HG02840 (cell line): ENCODE data around the gene NEGR1.

ENCODE experiments used
- ATAC-seq: cut with Tn5 transposase; IDR thresholded peaks from one replicate; pipeline ENCODE4 v1.9.1; 2021; ENCODE audit warnings: mild to moderate bottlenecking, moderate library complexity, moderate number of reproducible peaks; ENCODE audit not compliant: unreplicated experiment, low FRiP score

Gene NEGR1

DNA sequence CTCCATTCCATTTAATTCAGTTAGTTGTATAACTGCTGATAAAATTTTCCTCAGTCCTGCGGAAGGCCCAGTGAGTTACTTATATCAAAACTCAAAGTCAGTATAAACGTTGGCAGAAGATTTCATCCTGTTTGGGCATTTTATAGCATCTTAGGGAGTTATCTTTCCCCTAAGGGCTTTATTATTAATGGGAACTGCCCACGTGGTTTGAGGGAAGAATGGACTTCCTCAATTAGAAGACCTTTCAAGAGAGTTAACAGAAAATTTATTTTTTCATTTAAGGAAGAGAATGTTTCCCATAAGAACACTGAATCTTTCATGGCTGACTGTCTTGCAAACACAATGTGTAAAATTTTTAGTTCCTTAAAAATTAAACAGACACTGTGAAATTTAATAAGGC lies 400.1 kb downstream of the NEGR1 start:
- ATAC-seq, result no peak

DNA sequence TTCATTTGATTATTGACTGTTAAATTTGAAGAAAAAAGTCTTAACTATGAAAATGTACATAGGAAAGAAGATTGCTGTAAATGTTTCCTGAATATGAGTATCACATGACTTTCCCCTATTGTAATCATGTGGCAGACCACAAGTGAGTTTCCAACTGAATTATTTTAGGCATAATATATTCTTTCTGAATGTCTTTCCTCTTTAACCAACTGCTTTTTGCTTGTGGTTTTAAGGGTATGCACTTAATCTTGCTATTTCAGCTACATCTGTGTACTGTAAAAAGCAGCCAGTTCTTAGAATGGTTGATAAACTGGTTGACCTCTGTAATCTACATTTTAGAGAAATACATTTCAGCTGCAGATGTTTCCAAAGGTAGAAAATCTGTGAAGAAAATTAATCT lies 400.7 kb downstream of the NEGR1 start:
- no peak for ATAC-seq

GRCh38 chr1:71869326-71869725 lies 413.0 kb downstream of the NEGR1 start:
- no peak for ATAC-seq

DNA sequence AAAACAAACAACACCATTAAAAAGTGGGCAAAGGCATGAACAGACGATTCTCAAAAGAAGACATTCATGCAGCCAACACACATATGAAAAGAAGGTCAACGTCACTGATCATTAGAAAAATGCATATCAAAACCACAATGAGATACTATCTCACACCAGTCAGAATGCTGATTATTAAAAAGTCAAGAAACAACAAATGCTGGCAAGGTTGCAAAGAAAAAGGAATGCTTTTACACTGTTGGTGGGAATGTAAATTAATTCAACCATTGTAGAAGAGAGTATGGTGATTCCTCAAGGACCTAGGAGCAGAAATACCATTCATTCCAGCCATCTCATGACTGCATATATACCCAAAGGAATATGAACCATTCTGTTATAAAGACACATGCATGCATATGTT lies 419.6 kb downstream of the NEGR1 start:
- ATAC-seq, result no peak

GRCh38 chr1:71861022-71861421 lies 421.3 kb downstream of the NEGR1 start:
- no peak for ATAC-seq

- no peak for ATAC-seq
Measured at GRCh38 chr1:71859806-71860205, 422.5 kb downstream of the NEGR1 start.

DNA sequence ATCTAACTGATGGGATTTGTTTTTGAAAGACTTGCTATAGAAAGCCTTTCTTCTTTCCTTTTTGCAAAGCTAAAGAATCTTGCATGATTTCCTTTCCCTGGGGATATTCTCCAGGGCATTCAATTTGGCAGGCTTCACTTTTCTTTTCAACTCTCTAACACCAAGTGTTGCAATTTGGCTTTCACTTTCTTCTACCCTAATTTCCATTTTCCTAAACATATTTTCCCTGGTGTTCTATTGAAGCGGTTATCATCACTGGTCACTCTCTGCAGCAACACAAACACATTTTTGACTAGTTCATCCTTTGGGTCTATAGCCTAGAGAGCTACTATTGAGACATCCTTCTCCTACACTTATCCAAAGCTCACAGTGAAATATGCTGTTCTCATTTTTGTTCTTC lies 424.5 kb downstream of the NEGR1 start:
- ATAC-seq, result no peak

DNA sequence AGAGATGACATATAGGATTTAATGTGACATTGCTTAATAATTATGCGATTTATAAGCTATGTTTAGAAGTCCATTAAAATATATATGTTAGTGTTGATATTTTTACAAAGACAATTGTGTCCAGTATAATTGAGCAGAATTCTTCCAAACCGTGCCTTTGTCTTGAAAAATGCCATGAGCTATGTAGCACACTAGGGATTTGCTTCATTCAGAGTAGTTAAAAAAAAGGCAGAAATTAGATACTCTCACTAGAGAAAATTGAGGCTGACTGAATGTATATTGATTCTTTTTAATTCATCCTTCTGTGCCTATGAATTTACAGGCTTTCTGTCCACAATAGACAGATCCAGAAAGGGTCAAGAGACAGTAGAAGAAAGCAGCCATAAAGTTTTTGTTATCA lies 429.0 kb downstream of the NEGR1 start:
- no peak for ATAC-seq

GRCh38 chr1:71850936-71851335 lies 431.4 kb downstream of the NEGR1 start:
- ATAC-seq, result no peak

DNA sequence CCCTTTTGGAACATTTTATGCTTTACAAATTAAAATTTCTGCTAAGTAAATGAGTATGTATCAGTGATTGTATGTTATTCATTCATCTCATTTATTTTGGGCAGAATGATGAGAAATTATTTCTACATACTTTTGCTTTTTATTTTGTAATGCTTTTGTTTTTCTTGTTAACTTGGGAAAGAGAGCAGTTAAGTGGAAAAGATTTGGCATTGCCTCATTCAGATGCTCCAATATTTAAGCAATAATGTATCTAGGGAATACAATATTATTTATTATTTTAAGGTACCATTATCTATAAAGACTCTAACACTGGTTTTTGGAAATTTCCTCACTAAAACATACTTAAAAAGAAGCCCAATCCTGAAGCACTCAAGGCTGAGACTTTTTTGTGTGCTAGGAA lies 431.8 kb downstream of the NEGR1 start:
- no peak for ATAC-seq

DNA sequence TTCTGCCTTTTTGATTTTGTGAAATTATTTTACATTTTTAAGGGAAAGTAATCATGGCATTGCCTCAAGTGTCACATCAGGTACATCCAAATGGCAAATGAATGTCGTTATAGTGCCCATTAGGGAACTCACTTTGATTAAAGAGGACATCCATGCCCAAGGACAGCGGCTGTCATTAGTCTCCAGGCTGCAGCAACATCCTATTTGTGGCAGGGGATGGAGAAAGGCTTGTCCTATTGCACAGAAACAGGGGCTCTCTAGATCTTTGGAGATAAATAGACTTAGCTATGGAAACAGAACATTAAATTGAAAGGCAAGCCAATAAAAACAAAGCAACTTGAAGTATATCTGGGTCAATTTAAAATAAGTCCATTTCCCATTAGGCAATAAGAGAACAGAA lies 439.3 kb downstream of the NEGR1 start:
- no peak for ATAC-seq

DNA sequence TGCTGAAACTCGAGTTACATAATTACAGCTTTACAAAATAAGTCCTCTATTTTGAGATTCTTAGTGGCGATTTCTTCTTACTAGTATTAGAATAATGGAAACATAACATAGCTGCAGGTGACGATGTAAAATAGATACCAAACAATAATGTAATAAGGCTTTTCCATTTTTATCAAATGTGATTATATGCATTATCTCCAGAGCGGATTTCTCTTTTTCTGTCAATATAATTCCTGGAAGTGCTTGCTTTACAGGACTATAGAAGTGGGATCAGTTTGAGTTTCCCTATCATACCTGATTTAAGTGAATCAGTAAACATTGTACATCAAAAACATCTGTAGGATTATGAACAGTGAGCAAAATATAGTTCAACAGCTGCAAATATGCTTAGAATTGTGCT lies 442.5 kb downstream of the NEGR1 start:
- ATAC-seq, result no peak

GRCh38 chr1:71836904-71837303 lies 445.4 kb downstream of the NEGR1 start:
- no peak for ATAC-seq

GRCh38 chr1:71835442-71835813 lies 446.9 kb downstream of the NEGR1 start:
- ATAC-seq, result peak; percentile 84

GRCh38 chr1:71834601-71835441 lies 447.5 kb downstream of the NEGR1 start:
- ATAC-seq, result peak; percentile 6

DNA sequence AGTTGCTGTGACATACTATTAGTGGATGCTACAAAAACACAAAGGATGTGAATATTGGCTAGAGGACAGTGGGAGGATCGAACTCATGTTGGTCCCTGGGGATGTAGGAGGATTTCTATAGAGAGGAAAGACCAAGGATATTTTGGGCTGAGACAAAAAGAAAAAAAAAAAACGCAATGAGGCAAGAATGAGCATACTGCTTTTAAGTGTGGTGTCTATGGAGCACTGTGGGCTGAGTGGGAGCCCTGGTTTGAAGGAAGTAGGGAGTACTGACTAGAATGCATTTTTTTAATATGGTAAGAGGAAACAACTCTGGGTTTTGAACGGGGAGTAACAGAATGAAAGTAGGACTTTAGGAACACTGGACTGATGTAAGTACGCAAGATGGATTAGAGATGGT lies 450.7 kb downstream of the NEGR1 start:
- no peak for ATAC-seq

- no peak for ATAC-seq
Measured at GRCh38 chr1:71829346-71829745, 453.0 kb downstream of the NEGR1 start.

GRCh38 chr1:71828431-71829012 lies 453.8 kb downstream of the NEGR1 start:
- no peak for ATAC-seq

DNA sequence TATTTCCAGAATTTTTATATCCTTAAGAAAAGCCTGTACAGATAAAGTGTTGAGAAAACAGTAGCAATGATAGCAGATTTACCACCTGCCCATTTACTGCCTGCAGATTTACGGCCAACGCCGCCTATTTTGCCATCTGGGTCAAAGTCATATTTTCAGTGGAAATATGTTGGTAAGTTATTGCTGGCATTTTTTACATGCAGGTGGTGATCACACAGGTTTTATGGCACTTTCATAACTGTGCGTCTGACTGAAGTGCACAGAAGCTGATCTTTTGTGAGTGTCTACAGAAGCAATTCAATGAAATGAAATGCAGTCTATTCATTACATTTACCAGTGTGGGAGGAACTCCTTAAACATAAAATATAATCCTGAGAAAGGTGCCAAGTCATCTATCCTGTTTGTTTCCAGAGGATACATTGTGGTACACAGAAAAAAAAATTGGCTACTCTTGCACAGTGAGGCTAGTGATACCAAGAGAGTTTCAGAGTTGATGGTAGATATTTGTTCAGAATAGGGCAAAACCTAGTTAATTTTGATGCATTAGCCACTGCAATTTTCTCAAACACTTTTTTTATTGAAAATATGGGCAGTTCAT lies 458.5 kb downstream of the NEGR1 start:
- ATAC-seq, result no peak

GRCh38 chr1:71817028-71817427 lies 465.3 kb downstream of the NEGR1 start:
- ATAC-seq, result no peak

DNA sequence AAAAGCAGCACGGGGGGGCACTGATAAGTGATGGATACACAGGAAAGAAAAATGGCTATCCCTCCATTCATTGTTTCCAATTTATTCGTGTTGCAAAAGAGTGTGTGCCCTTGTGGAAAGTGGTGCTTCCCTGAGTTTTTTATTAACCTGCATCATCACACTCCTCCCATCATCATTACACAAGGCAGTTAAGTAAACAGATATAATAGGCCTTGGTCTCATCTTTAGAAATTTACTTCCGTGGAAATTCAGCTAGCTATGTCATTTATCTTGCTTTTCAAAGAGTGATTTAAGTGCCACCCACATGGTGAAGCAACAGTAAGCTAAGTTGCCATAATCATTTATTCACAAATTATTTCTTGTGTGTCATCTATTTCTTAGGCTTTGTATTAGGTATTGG lies 473.3 kb downstream of the NEGR1 start:
- ATAC-seq, result no peak

- ATAC-seq, result no peak
Measured at GRCh38 chr1:71804140-71804539, 478.2 kb downstream of the NEGR1 start.
